ENCODE results near the gene SPAG6.

Gene SPAG6

GRCh38 chr10:22340329-22341189, 4.7 kb upstream of the SPAG6 start:
- no peak for DNase-seq (ENCODE audit: low read depth in 1 of 2, low spot score in 1 of 2)
- Histone ChIP-seq H3K4me3 (replicated peaks; ENCODE audit: insufficient read depth, low read length) (peak overlapping the region; percentile 51), H3K27me3 (ENCODE audit: insufficient read depth, poor library complexity, severe bottlenecking) (peaks cover 37% of the 10 kb centered on the region), H3K27ac (replicated peaks) (peak overlapping the region; percentile 61)
- TF ChIP-seq POLR2AphosphoS5 (IDR thresholded peaks at IDR 0.05; ENCODE audit: low read depth), result no peak

- DNase-seq (ENCODE audit: low read depth in 1 of 2, low spot score in 1 of 2), result no peak
- H3K27ac ChIP-seq (replicated peaks), result no peak overlapping the region
- peak overlapping the region; percentile 51 for H3K4me3 ChIP-seq (replicated peaks; ENCODE audit: insufficient read depth, low read length)
- TF ChIP-seq POLR2AphosphoS5 (IDR thresholded peaks at IDR 0.05; ENCODE audit: low read depth) (no peak), REST (IDR thresholded peaks at IDR 0.05; ENCODE audit: insufficient replicate concordance, low read depth) (no peak), CTCF (IDR thresholded peaks at IDR 0.05; ENCODE audit: insufficient read depth, low read length) (no peak), GABPA (IDR thresholded peaks at IDR 0.05; ENCODE audit: low read depth) (no peak), SPI1 (IDR thresholded peaks at IDR 0.05; ENCODE audit: borderline replicate concordance, low read depth) (no peak)
- H3K27me3 ChIP-seq (ENCODE audit: insufficient read depth, poor library complexity, severe bottlenecking), result peaks cover 30% of the 10 kb centered on the region
These were observed 3.9 kb upstream of the SPAG6 start for GRCh38 chr10:22341190-22341925.

GRCh38 chr10:22341926-22342196, 3.4 kb upstream of the SPAG6 start:
- Histone ChIP-seq H3K27ac (replicated peaks) (no peak overlapping the region), H3K4me3 (replicated peaks; ENCODE audit: insufficient read depth, low read length) (no peak overlapping the region), H3K27me3 (ENCODE audit: insufficient read depth, poor library complexity, severe bottlenecking) (peaks cover 26% of the 10 kb centered on the region)
- no peak for TF ChIP-seq SPI1 (IDR thresholded peaks at IDR 0.05; ENCODE audit: borderline replicate concordance, low read depth)
- TF ChIP-seq GABPA (IDR thresholded peaks at IDR 0.05; ENCODE audit: low read depth), result no peak
- TF ChIP-seq CTCF (IDR thresholded peaks at IDR 0.05; ENCODE audit: insufficient read depth, low read length), result no peak
- TF ChIP-seq REST (IDR thresholded peaks at IDR 0.05; ENCODE audit: insufficient replicate concordance, low read depth), result no peak
- no peak for TF ChIP-seq POLR2AphosphoS5 (IDR thresholded peaks at IDR 0.05; ENCODE audit: low read depth)
- DNase-seq (ENCODE audit: low read depth in 1 of 2, low spot score in 1 of 2), result no peak

- Histone ChIP-seq H3K27ac (replicated peaks) (no peak overlapping the region), H3K4me3 (replicated peaks; ENCODE audit: insufficient read depth, low read length) (no peak overlapping the region), H3K27me3 (ENCODE audit: insufficient read depth, poor library complexity, severe bottlenecking) (peaks cover 21% of the 10 kb centered on the region)
- DNase-seq (ENCODE audit: low read depth in 1 of 2, low spot score in 1 of 2), result no peak
- TF ChIP-seq SPI1 (IDR thresholded peaks at IDR 0.05; ENCODE audit: borderline replicate concordance, low read depth) (no peak), CTCF (IDR thresholded peaks at IDR 0.05; ENCODE audit: insufficient read depth, low read length) (no peak), POLR2AphosphoS5 (IDR thresholded peaks at IDR 0.05; ENCODE audit: low read depth) (no peak), REST (IDR thresholded peaks at IDR 0.05; ENCODE audit: insufficient replicate concordance, low read depth) (no peak), GABPA (IDR thresholded peaks at IDR 0.05; ENCODE audit: low read depth) (no peak)
These were observed 2.9 kb upstream of the SPAG6 start for GRCh38 chr10:22342421-22342820.

Data from HL-60 (cell line).